HG03469 (cell line): ENCODE results near the gene FSTL3.

Source experiments
- ATAC-seq: cut with Tn5 transposase; IDR thresholded peaks from one replicate; pipeline ENCODE4 v1.9.1; 2021; ENCODE audit warnings: mild to moderate bottlenecking, moderate library complexity, moderate number of reproducible peaks; ENCODE audit not compliant: unreplicated experiment

FSTL3 gene

DNA sequence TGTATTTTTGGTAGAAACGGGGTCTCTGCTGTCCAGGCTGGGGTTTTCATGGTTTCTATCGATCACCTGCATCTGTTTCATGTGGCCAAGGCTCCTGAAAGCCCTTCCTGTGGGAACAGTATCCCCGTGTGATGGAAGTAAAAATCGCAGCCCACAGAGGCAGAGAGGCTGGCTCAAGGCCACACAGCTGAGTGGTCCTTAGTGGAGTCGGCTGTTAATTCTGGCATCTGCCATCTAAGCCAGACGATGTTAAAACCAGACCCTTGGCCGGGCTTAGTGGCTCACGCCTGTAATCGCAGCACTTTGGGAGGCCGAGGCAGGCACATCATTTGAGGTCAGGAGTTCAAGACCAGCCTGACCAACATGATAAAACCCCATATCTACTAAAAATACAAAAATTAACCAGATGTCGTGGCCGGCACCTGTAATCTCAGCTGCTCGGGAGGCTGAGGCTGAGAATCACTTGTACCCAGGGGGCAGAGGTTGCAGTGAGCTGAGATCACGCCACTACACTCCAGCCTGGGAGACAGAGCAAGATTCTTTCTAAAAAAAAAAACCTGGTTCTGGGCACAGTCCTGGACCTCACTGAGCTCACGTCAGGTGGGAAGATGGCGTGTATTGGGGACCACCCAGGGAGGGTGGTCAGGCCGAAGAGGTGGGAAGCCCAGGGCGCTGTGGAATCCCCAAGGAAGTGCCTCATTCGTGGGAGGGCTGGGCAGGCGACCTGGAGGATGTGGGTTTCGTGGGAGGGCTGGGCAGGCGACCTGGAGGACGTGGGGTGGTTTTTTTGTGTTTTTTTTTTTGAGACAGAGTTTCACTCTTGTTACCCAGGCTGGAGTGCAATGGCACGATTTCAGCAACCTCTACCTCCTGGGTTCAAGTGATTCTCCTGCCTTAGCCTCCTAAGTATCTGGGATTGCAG is 56.2 kb downstream of the FSTL3 start:
- ATAC-seq = no peak
